MM.1S (cell line): ENCODE data around the gene LRRC37A2.
"Not testable (repeated sequence)": the region's sequence is repeated elsewhere in the genome, so short reads cannot be mapped to it uniquely, and the experiment has no call there.

Source experiments
- DNase-seq: peaks from one replicate; pipeline ENCODE4 v3.0.0-alpha.2; 2015
- H2AFZ ChIP-seq: fragments of 300-600 bp; sonication (generic); 2 replicates; pipeline ENCODE4 v1.6.0; 2016; ENCODE audit warnings: antibody characterized with exemption, low read length
- H3F3A ChIP-seq: fragments of 300-600 bp; sonication (generic); 2 replicates; pipeline ENCODE4 v1.6.1; 2016; ENCODE audit warnings: mild to moderate bottlenecking, antibody characterized with exemption, low read length, moderate library complexity, mixed read lengths; ENCODE audit not compliant: insufficient read depth
- H3K27ac ChIP-seq: fragments of 300-600 bp; sonication (generic); 2 replicates; pipeline ENCODE4 v1.5.1; 2016; ENCODE audit warnings: mild to moderate bottlenecking, low read length
- H3K27me3 ChIP-seq: fragments of 300-600 bp; sonication (generic); replicated peaks from 2 replicates; pipeline ENCODE4 v1.6.0; 2016; ENCODE audit warnings: low read length; ENCODE audit not compliant: insufficient read depth
- H3K36me3 ChIP-seq: fragments of 300-600 bp; sonication (generic); replicated peaks from 2 replicates; pipeline ENCODE4 v1.6.1; 2016; ENCODE audit warnings: mild to moderate bottlenecking, low read length, mixed read lengths; ENCODE audit not compliant: insufficient read depth
- H3K4me1 ChIP-seq: fragments of 300-600 bp; sonication (generic); 2 replicates; pipeline ENCODE4 v1.6.1; 2016; ENCODE audit warnings: low read length, mixed read lengths
- H3K4me2 ChIP-seq: fragments of 300-600 bp; sonication (generic); 2 replicates; pipeline ENCODE4 v1.6.0; 2016; ENCODE audit warnings: low read depth, low read length
- H3K4me3 ChIP-seq: fragments of 300-600 bp; sonication (generic); 2 replicates; pipeline ENCODE4 v1.5.1; 2016; ENCODE audit warnings: low read length, mixed read lengths
- H3K79me2 ChIP-seq: fragments of 300-600 bp; sonication (generic); 2 replicates; pipeline ENCODE4 v1.6.1; 2016; ENCODE audit warnings: mixed run types, low read length, mixed read lengths
- H3K9ac ChIP-seq: fragments of 300-600 bp; sonication (generic); 2 replicates; pipeline ENCODE4 v1.6.1; 2016; ENCODE audit warnings: low read length, mixed read lengths
- H3K9me2 ChIP-seq: fragments of 300-600 bp; sonication (generic); replicated peaks from 2 replicates; pipeline ENCODE4 v1.6.1; 2016; ENCODE audit warnings: mild to moderate bottlenecking, low read length, mixed read lengths; ENCODE audit not compliant: insufficient read depth
- H3K9me3 ChIP-seq: fragments of 300-600 bp; sonication (generic); replicated peaks from 2 replicates; pipeline ENCODE4 v1.6.1; 2016; ENCODE audit warnings: mild to moderate bottlenecking, low read length, mixed read lengths; ENCODE audit not compliant: insufficient read depth
- H4K20me1 ChIP-seq: fragments of 300-600 bp; sonication (generic); 2 replicates; pipeline ENCODE4 v1.6.1; 2016; ENCODE audit warnings: mild to moderate bottlenecking, low read length, moderate library complexity, mixed read lengths; ENCODE audit not compliant: insufficient read depth

The LRRC37A2 gene

DNA sequence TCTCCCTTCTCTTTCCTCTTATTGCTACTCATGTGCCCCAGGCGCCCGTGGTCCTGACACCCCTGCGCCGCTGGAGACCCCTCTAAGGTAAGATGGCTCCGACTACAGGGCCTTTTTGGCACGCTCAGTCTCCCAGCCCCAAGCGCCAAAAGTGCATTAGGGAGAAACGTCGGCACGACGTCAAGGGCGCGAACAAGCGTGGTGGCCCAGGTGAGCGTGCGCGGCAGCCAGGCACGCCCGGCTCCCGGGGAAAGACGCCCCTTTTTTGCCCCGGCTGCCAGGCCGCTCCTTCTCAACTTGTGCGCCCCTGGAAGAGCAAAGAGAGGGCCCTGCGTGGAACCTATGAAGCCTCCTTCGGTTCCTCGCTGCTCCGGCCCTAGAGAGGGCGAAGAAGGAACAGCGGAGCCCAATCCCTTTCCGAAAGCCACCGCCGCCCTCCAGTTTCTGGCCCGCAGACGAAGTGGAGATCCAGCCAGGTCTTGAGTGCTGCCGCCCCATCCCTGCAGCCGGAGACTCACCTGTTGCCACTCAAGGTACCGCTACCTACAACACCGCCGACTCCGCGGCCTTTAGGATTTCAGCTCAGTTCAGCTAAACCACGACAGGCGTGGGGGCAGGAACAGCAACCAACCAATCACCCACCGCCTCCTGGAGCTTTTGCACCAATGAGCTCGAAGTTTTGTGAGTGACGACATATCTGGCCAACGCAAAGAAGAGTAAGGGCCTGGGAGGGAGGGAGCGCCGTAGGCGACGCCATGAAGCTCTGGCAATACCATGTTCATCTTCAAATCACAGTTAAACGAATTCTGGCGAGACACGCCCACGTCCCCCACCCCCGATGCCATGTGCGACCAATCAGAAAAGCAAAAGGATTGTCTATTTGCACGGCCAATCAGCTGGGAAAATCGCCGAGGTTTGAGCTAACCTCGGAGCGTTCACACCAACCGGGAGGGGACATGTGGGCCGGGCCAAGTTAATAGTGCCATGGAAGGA lies 67.1 kb downstream of the LRRC37A2 start, which contains the start of gene ARL17A:
TSS of gene ARL17A (minus strand) at position 609 of the 993 bp plus-strand sequence. CDS start 3,369 bp downstream, outside the sequence.
- H3K79me2 ChIP-seq, H3K4me1 ChIP-seq, H3K4me3 ChIP-seq, H3K9ac ChIP-seq, H3K36me3 ChIP-seq, H3K9me3 ChIP-seq, H3K9me2 ChIP-seq, H2AFZ ChIP-seq, H3F3A ChIP-seq, H4K20me1 ChIP-seq, H3K27ac ChIP-seq, DNase-seq, H3K4me2 ChIP-seq, H3K27me3 ChIP-seq: not testable (repeated sequence)

DNA sequence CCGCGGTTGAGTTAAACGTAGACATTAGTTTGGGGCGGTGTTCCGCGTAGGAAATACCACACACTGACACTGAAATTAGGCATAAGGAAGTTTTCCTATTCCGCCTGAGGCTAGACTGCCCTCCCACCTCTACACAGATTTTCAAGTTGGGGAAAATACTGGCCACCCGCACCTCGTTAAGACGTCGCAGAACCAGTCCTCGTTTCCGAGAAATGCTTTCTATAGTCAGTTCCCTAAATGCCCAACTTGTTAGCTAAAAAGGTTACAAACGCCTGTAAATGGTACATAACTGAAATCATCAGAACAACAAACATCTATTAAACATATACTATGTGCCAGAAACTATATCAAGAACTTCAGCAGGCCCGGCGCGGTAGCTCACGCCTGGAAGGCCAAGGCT lies 67.8 kb downstream of the LRRC37A2 start:
- not testable (repeated sequence) for H3F3A ChIP-seq, DNase-seq, H3K4me1 ChIP-seq, H3K4me3 ChIP-seq, H3K9me3 ChIP-seq, H3K9ac ChIP-seq, H3K4me2 ChIP-seq, H3K79me2 ChIP-seq, H3K27ac ChIP-seq, H3K9me2 ChIP-seq, H4K20me1 ChIP-seq, H3K27me3 ChIP-seq, H2AFZ ChIP-seq, H3K36me3 ChIP-seq

DNA sequence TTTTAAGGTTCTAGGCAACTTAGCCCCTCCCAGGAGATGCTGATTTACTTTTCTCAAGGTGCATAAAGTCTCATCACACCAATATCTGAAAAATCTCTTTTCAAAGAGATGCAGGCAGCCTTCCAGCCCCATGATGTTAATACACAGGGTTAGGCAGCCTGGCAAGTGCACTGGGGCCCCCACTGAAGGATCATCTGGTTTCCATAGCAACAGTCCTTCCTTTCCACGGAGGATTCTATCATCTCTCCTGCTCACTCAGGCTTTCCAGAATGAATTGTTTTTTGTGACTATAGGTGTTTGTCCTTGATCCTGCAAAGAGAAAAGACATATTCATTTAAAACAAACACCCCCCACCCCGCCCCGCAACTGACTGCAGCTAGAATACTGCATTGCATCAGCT lies 73.2 kb downstream of the LRRC37A2 start:
- not testable (repeated sequence) for H3K9me2 ChIP-seq, H4K20me1 ChIP-seq, DNase-seq, H3F3A ChIP-seq, H3K27me3 ChIP-seq, H3K79me2 ChIP-seq, H3K4me1 ChIP-seq, H3K27ac ChIP-seq, H3K4me2 ChIP-seq, H3K9ac ChIP-seq, H3K9me3 ChIP-seq, H3K36me3 ChIP-seq, H3K4me3 ChIP-seq, H2AFZ ChIP-seq

DNA sequence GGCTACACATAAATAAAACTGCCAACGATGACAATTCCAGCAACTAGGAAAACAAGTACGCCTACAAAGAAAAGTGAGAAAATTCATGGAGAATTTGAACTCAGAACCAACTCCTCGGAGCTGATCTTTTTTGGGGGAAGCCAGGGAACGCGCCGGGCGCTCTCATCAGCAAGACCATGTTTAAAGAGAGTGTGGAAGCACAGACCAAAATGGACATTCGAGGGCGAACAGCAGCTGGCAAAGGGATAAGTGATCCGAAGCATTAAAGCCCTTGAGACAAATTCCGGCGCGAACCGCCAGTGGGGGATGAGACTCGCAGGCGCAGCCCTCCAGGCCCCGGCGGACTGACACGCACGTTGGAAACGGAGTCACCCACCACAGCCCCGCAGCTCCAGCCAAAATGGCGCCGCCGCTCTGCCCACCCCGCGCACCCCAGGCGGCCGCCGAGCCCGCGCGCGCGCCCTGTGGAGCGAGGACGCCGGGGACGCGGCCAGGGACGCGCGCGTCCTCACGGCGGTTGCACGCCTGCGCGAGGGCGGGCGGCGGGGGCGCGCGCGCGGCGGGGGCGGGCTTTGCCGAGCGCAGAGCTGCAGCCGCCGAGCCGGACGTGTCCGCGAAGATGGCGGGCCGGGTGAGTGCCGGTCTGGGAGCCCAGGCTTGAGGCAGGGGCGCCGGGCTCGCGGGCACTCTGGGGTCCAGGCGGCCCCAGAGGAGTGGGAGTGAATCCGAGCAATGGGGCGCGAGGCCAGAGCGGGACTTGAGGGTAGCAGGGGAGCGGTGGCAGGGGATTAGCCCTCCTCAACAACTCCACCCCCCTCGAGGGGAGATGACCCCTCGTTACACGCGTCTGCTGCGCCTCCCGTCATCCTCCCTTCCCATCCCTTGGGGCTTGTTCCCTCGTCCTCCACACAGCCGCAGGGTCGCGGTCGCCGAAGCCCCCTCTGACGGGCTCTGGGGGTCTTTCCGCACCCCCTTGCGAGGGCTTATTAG lies 78.2 kb downstream of the LRRC37A2 start, which contains the start of gene NSF:
TSS of gene NSF (plus strand) at position 513 of the 990 bp plus-strand sequence. CDS start at position 620, 107 bp downstream.
- H3K9ac ChIP-seq, H3K9me2 ChIP-seq, H4K20me1 ChIP-seq, H3K36me3 ChIP-seq, DNase-seq, H3K9me3 ChIP-seq, H2AFZ ChIP-seq, H3F3A ChIP-seq, H3K4me2 ChIP-seq, H3K27ac ChIP-seq, H3K27me3 ChIP-seq, H3K4me1 ChIP-seq, H3K4me3 ChIP-seq, H3K79me2 ChIP-seq: not testable (repeated sequence)

DNA sequence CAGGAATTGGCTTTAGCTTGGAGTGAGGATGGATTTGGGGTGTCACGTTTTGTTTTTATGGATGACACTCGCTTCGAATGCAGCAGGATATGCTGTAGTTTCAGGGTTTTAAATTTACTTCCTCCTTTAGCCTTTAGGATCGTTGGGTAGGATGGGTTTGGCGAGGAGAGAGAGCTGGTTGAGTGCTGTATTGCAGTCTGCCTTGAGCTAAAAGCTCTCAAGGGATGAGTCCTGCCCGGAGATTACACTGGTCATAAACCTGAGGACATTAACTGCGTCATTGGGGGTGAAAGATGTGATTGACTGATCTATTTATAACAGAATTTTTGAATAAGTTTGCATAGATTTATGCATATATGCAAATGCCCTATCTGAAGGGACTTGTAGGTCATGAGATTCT lies 79.1 kb downstream of the LRRC37A2 start:
- not testable (repeated sequence) for H3K36me3 ChIP-seq, H3K4me1 ChIP-seq, H3K27me3 ChIP-seq, H3K9ac ChIP-seq, H3F3A ChIP-seq, DNase-seq, H3K27ac ChIP-seq, H3K4me3 ChIP-seq, H2AFZ ChIP-seq, H3K9me2 ChIP-seq, H3K4me2 ChIP-seq, H4K20me1 ChIP-seq, H3K79me2 ChIP-seq, H3K9me3 ChIP-seq

DNA sequence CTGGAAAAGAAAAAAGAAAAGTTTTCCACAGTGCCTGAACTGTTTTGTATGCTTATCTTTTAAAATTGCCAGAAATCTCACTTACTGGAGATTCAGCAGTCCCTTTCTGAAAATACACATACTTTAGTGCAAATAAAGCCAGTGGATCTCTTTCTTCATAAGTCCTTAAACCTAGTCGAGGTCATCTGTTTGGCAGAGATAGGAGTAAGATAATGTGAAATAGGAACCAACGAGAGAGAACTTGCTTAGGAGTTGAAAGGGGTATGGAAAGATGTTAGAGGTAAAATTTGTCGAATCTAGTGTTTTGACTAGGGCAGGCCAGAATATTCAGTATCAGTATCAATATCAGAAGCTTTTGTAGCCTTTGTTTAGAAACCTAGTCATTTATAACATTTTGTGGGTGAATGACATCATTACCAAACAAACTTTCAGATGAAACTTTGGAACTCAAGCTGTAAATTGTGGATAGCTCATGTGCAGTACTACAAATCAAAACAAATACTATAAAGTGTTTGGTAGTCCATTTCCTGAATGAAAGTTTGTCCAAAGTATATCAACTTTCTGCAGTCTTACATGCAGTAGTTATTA lies 86.2 kb downstream of the LRRC37A2 start:
- not testable (repeated sequence) for H3K4me1 ChIP-seq, DNase-seq, H3F3A ChIP-seq, H3K9me3 ChIP-seq, H3K36me3 ChIP-seq, H3K27ac ChIP-seq, H3K4me2 ChIP-seq, H2AFZ ChIP-seq, H3K27me3 ChIP-seq, H3K4me3 ChIP-seq, H3K9ac ChIP-seq, H3K79me2 ChIP-seq, H4K20me1 ChIP-seq, H3K9me2 ChIP-seq

DNA sequence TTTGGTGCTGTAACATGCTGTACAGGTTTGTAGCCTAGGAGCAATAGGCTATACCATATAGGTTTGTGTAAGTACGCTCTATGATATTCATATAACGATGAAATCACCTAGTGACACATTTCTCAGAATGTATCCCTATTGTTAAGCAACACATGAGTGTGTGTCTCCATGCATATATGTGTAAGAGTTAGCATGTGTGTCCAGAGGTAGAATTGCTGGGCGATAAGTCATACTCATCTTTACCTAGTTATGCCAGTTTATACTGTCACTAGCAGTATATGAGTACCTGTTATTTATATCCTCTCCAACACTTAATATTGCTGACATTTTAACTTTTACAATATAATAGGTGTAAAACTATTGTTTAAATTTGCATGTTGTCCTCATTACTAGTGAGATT lies 88.5 kb downstream of the LRRC37A2 start:
- not testable (repeated sequence) for H4K20me1 ChIP-seq, H3F3A ChIP-seq, H3K27me3 ChIP-seq, H3K9ac ChIP-seq, H3K79me2 ChIP-seq, H3K36me3 ChIP-seq, H3K27ac ChIP-seq, H3K4me1 ChIP-seq, H3K9me2 ChIP-seq, H3K4me2 ChIP-seq, H3K9me3 ChIP-seq, DNase-seq, H2AFZ ChIP-seq, H3K4me3 ChIP-seq
